SK-MEL-5 (cell line): Measurements from ENCODE around the gene PRKG1. TPM values are rescaled to one million over a fixed set of nuclear protein-coding genes. Genes with fewer than 3 reads are reported as not detected.
"Not testable (repeated sequence)": the region's sequence is repeated elsewhere in the genome, so short reads cannot be mapped to it uniquely, and the experiment has no call there.

Experiments used
- DNase-seq: peaks from one replicate; pipeline ENCODE4 v3.0.0-alpha.2; 2016; ENCODE audit warnings: low read depth, low spot score
- in situ Hi-C: cut with HindIII; loops from 2 replicates; pipeline ENCODE4 v1.10.0; 2016; ENCODE audit warnings: low sequenced_read_pairs, high pct_unique_total_duplicates, low pct_unique_long_range_greater_than_20kb
- total RNA-seq: library from RNA; depleted of rRNA; stranded (reverse); fragments of >200 nt; shearing (Covaris generic); gene quantifications from 2 replicates; pipeline ENCODE4 v1.2.3, GENCODE V29; 2014

PRKG1 gene
- total RNA-seq, 1 experiment from 2014 or later = 4.6 TPM

- DNase-seq = no peak
- in situ Hi-C loops = no loop called here
These were observed 642.7 kb downstream of the PRKG1 start for GRCh38 chr10:51716981-51717380.

- no peak for DNase-seq
- in situ Hi-C loops = no loop called here
These were observed 644.6 kb downstream of the PRKG1 start for GRCh38 chr10:51718804-51719291.

GRCh38 chr10:51724038-51724437 is 649.8 kb downstream of the PRKG1 start:
- no peak for DNase-seq
- in situ Hi-C loops = no loop called here

GRCh38 chr10:51729822-51730555 is 655.7 kb downstream of the PRKG1 start:
- no peak for DNase-seq
- in situ Hi-C loops = no loop called here

GRCh38 chr10:51733057-51733456 is 658.8 kb downstream of the PRKG1 start:
- in situ Hi-C loops = no loop called here
- no peak for DNase-seq

GRCh38 chr10:51743146-51743545 is 668.9 kb downstream of the PRKG1 start:
- DNase-seq = peak; percentile 0
- in situ Hi-C loops = no loop called here

GRCh38 chr10:51744235-51745000 is 670.1 kb downstream of the PRKG1 start:
- no peak for DNase-seq
- in situ Hi-C loops = no loop called here

GRCh38 chr10:51745397-51745796 is 671.1 kb downstream of the PRKG1 start:
- no peak for DNase-seq
- in situ Hi-C loops = no loop called here

GRCh38 chr10:51747216-51747615 is 672.9 kb downstream of the PRKG1 start:
- no peak for DNase-seq
- in situ Hi-C loops = no loop called here

- DNase-seq = no peak
- in situ Hi-C loops = no loop called here
These were observed 674.7 kb downstream of the PRKG1 start for GRCh38 chr10:51748959-51749358.

GRCh38 chr10:51758366-51758765 is 684.1 kb downstream of the PRKG1 start:
- in situ Hi-C loops = no loop called here
- DNase-seq = no peak

- in situ Hi-C loops, DNase-seq: not testable (repeated sequence)
These were observed 684.6 kb downstream of the PRKG1 start for GRCh38 chr10:51758838-51759237.

GRCh38 chr10:51759896-51760534 is 685.7 kb downstream of the PRKG1 start:
- in situ Hi-C loops = no loop called here
- no peak for DNase-seq

GRCh38 chr10:51760864-51761640 is 686.8 kb downstream of the PRKG1 start:
- DNase-seq = no peak
- in situ Hi-C loops = no loop called here

GRCh38 chr10:51763746-51764145 is 689.5 kb downstream of the PRKG1 start:
- DNase-seq = no peak
- in situ Hi-C loops = no loop called here

- DNase-seq = no peak
- in situ Hi-C loops = no loop called here
These were observed 691.1 kb downstream of the PRKG1 start for GRCh38 chr10:51765284-51765971.

- in situ Hi-C loops = no loop called here
These were observed 692.3 kb downstream of the PRKG1 start for GRCh38 chr10:51766423-51767102.

More at GRCh38 chr10:51766423-51767102, 692.3 kb downstream of the PRKG1 start:
- no peak for DNase-seq
